ENCODE measurements around the gene KLC1. TPM values are rescaled to one million over a fixed set of nuclear protein-coding genes. Genes with fewer than 3 reads are reported as not detected.

The KLC1 gene
- total and polyA plus RNA-seq, 10 of the 15 experiments (the other 5 are each of a cell fraction or from before 2014, with no cell fraction given): 5.5 to 137 (median 76.1) TPM

- Histone ChIP-seq H3K36me3 (ENCODE audit: control insufficient read depth in 2 of 2, insufficient read depth in 2 of 2, low read length in 1 of 2) (peaks cover 11 to 28% of the 10 kb centered on the region in 2 experiments), H3K4me1 (ENCODE audit: control insufficient read depth, insufficient read depth, low read length) (no peaks in the 10 kb centered on the region), H4K20me1 (ENCODE audit: control insufficient read depth, insufficient read depth) (no peaks in the 10 kb centered on the region), H3K4me2 (ENCODE audit: control insufficient read depth, insufficient read depth) (no peak overlapping the region), H3K9me3 (replicated peaks; ENCODE audit: control insufficient read depth, insufficient read depth, low read length) (no peaks in the 10 kb centered on the region), H3K9ac (ENCODE audit: control insufficient read depth, insufficient read depth, low read length) (no peak overlapping the region), H3K79me2 (ENCODE audit: control insufficient read depth, insufficient read depth, low read length) (no peaks in the 10 kb centered on the region), H3K4me3 (no peak overlapping the region), H3K27me3 (replicated peaks in 1 of 2; ENCODE audit: control insufficient read depth in 2 of 2, insufficient read depth in 2 of 2, low read length in 1 of 2) (no peaks in the 10 kb centered on the region), H2AFZ (ENCODE audit: control insufficient read depth, low read depth, low read length) (no peak overlapping the region), H3K27ac (ENCODE audit: control insufficient read depth, insufficient read depth) (no peak overlapping the region)
- in situ Hi-C loops (cut with MboI): no loop called here
- DNase-seq (ENCODE audit: low read depth, low spot score) (no peak), ATAC-seq (no peak), FAIRE-seq (no peak)
- ChIA-PET SMC1A (ENCODE audit: uncharacterized antibody, unreplicated experiment) (no interaction called here), RAD21 (ENCODE audit: unreplicated experiment) (no interaction called here), CTCF (interaction anchor here (1.1 kb wide), 1 partner anchor 12 kb away, joined by 3 read pairs; no protein-coding TSS in a partner anchor), POLR2A (no interaction called here)
- WGBS (ENCODE audit: insufficient coverage, insufficient replicate concordance, low lambda C conversion rate, missing lambda C conversion rate): 45% methylated on average over 4 of the region's 4 CpGs
- intact Hi-C loops (cut with micrococcal nuclease; ENCODE audit: unreplicated experiment): no loop called here
- TF ChIP-seq CEBPZ (IDR thresholded peaks at IDR 0.05; ENCODE audit: low read depth, low read length) (no peak), BHLHE40 (IDR thresholded peaks at IDR 0.05; ENCODE audit: borderline replicate concordance in 1 of 2, low read depth in 2 of 2, low read length in 1 of 2) (no peak), ZZZ3 (IDR thresholded peaks at IDR 0.05; ENCODE audit: control insufficient read depth, insufficient read length, low read depth) (no peak), ZNF207 (IDR thresholded peaks at IDR 0.05; ENCODE audit: borderline replicate concordance) (no peak), BCL3 (IDR thresholded peaks at IDR 0.05; ENCODE audit: borderline replicate concordance, insufficient read depth, low read depth, low read length, poor library complexity, severe bottlenecking) (no peak), FOXM1 (IDR thresholded peaks at IDR 0.05; ENCODE audit: low read depth, low read length) (no peak)
- no TSS peak for BruUV-seq (replicated peaks)
Measured at GRCh38 chr14:103667671-103668070, 38.7 kb downstream of the KLC1 start.

Data from GM12878 (cell line).